Ishikawa (cell line): ENCODE results near the gene RALA.

Experiments used
- CEBPB ChIP-seq: IDR thresholded peaks from 2 replicates; pipeline ENCODE4 v1.6.1; 2012
- CREB1 ChIP-seq: IDR thresholded peaks from 2 replicates; pipeline ENCODE4 v1.6.1; 2012; ENCODE audit warnings: low read depth
- EGR1 ChIP-seq: IDR thresholded peaks from 2 replicates; pipeline ENCODE4 v1.6.1; 2012
- EP300 ChIP-seq: IDR thresholded peaks from 2 replicates; pipeline ENCODE4 v1.6.1; 2012; ENCODE audit warnings: borderline replicate concordance
- FOXM1 ChIP-seq: IDR thresholded peaks from 2 replicates; pipeline ENCODE4 v1.6.1; 2012; ENCODE audit warnings: low read depth, borderline replicate concordance
- NFIC ChIP-seq: IDR thresholded peaks from 2 replicates; pipeline ENCODE4 v1.6.1; 2012
- RAD21 ChIP-seq: IDR thresholded peaks from 2 replicates; pipeline ENCODE4 v1.6.1; 2012; ENCODE audit warnings: low read depth
- TAF1 ChIP-seq: IDR thresholded peaks from 2 replicates; pipeline ENCODE4 v1.6.1; 2012; ENCODE audit warnings: low read depth, mild to moderate bottlenecking
- TCF12 ChIP-seq: IDR thresholded peaks from 2 replicates; pipeline ENCODE4 v1.6.1; 2012; ENCODE audit warnings: low read depth
- TEAD4 ChIP-seq: IDR thresholded peaks from 2 replicates; pipeline ENCODE4 v1.6.1; 2012
- YY1 ChIP-seq: IDR thresholded peaks from 2 replicates; pipeline ENCODE4 v1.6.1; 2012; ENCODE audit warnings: low read depth
- ZBTB7A ChIP-seq: IDR thresholded peaks from 2 replicates; pipeline ENCODE4 v1.6.1; 2012; ENCODE audit warnings: low read depth
- TF ChIP-seq, protein P1 (sequence below): IDR thresholded peaks from 2 replicates; pipeline ENCODE4 v1.6.1; 2012; ENCODE audit warnings: low read depth, mild to moderate bottlenecking
- TF ChIP-seq, protein P2 (sequence below): IDR thresholded peaks from 2 replicates; pipeline ENCODE4 v1.6.1; 2012
- TF ChIP-seq, protein P3 (sequence below): IDR thresholded peaks from 2 replicates; pipeline ENCODE4 v1.6.1; 2012

The RALA gene

DNA sequence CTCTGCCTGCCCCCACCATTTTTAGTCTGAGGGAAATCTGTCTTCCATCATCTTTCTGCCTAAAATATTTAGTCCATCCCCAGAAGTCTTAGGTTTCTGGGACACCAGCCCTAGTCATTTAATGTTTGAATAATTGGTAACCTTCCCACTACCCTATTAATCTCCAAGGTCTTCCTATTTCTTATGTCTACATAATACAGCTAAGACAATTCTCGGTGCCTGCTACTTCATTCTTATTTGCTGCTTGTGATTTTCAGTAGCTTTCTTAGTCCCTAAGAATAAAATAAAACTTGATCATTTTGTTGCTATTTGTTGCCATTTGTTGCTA lies 11.1 kb downstream of the RALA start:
- TF ChIP-seq, protein P1, sequence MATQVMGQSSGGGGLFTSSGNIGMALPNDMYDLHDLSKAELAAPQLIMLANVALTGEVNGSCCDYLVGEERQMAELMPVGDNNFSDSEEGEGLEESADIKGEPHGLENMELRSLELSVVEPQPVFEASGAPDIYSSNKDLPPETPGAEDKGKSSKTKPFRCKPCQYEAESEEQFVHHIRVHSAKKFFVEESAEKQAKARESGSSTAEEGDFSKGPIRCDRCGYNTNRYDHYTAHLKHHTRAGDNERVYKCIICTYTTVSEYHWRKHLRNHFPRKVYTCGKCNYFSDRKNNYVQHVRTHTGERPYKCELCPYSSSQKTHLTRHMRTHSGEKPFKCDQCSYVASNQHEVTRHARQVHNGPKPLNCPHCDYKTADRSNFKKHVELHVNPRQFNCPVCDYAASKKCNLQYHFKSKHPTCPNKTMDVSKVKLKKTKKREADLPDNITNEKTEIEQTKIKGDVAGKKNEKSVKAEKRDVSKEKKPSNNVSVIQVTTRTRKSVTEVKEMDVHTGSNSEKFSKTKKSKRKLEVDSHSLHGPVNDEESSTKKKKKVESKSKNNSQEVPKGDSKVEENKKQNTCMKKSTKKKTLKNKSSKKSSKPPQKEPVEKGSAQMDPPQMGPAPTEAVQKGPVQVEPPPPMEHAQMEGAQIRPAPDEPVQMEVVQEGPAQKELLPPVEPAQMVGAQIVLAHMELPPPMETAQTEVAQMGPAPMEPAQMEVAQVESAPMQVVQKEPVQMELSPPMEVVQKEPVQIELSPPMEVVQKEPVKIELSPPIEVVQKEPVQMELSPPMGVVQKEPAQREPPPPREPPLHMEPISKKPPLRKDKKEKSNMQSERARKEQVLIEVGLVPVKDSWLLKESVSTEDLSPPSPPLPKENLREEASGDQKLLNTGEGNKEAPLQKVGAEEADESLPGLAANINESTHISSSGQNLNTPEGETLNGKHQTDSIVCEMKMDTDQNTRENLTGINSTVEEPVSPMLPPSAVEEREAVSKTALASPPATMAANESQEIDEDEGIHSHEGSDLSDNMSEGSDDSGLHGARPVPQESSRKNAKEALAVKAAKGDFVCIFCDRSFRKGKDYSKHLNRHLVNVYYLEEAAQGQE, result no peak

DNA sequence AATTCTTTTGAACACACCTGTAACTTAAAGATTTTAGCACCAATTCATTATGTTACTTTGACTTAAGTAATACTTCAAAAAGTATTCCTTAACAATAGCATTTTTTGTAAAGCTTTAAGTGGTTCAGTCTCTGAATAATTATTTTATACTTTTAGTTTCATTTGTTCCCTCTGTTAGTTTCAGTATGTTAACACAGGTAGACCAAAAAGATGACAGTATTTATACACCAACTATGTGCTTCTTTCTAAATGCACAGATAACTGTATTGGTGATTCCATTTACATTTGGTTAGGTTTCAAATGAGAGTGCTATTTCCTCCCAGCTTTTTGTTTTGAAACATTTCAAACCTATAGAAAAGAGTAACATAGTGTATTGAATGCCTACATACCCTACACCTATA lies 14.0 kb downstream of the RALA start:
- no peak for TF ChIP-seq NFIC

DNA sequence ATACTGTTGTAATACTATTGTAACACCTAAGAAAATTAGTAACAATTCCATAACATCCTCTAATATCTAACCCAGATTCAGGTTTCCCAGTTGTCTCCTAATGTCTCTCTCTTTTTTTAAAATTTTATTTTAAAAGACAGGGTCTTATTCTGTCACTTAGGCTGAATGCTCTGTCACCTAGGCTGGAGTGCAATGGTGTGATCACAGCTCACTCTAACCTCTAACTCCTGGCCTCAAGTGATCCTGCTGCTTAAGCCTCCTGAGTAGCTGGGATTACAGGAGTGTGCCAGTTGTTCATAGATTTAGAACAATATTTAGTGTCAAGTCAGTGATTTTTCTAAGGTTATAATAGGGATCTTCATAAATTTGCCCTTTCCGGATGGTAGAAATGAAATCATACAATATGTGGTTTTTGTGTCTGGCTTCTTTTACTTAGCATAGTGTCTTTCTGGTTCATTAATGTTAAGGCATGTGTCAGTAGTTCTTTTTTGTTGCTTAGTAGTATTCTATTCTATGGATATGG lies 14.7 kb downstream of the RALA start:
- no peak for TF ChIP-seq ZBTB7A
- TF ChIP-seq NFIC, result no peak
- TF ChIP-seq RAD21, result no peak
- TF ChIP-seq YY1, result no peak
- no peak for TF ChIP-seq EGR1
- TF ChIP-seq, protein P1, result no peak
- no peak for TF ChIP-seq TAF1
- TF ChIP-seq TCF12, result no peak
- TF ChIP-seq TEAD4, result no peak
- TF ChIP-seq, protein P2, sequence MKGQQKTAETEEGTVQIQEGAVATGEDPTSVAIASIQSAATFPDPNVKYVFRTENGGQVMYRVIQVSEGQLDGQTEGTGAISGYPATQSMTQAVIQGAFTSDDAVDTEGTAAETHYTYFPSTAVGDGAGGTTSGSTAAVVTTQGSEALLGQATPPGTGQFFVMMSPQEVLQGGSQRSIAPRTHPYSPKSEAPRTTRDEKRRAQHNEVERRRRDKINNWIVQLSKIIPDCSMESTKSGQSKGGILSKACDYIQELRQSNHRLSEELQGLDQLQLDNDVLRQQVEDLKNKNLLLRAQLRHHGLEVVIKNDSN, result no peak
- no peak for TF ChIP-seq CREB1
- TF ChIP-seq, protein P3, sequence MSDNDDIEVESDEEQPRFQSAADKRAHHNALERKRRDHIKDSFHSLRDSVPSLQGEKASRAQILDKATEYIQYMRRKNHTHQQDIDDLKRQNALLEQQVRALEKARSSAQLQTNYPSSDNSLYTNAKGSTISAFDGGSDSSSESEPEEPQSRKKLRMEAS, result no peak

DNA sequence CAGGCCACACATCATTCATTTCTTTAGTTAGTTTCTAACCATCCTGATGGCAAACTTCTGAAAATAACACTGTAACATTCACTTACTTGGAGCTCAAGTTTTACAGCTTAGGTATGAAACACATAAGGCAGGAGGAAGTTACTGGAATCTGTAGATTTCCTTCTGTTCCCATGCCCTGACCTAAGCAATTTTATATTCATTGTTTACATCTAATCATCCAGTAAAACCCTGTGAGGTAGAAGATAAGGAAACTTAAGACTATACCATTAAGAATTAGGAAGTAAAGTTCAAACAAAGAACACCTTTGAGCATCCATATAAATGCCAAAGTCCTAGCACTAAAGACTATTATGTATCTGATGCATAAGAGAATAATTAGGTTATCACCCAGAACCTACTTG lies 19.5 kb downstream of the RALA start:
- TF ChIP-seq EP300 (no peak), YY1 (no peak), FOXM1 (no peak), NFIC (no peak), ZBTB7A (no peak)

DNA sequence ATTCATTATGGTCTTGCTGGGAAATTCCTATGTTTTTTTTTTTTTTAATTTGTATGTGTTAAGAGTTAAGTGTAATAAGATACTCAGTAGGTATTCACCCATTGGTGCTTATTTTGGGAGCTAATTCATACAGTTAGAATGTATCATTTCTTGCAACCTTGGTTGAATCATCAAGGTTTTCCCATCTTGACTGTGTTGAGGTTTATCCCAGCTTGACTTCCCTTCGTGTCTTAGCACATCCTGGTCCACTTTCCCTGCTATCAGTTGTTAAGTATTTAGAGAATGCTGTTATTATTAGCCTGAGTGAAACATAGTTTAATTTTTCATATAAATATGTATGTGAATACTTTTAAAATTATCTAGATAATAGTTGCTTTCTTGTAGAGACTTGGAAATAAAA lies 20.8 kb downstream of the RALA start:
- TF ChIP-seq CEBPB, result no peak
- no peak for TF ChIP-seq EGR1
- TF ChIP-seq ZBTB7A, result no peak
- TF ChIP-seq TCF12, result no peak
- TF ChIP-seq FOXM1, result no peak
- TF ChIP-seq, protein P2, result no peak
- TF ChIP-seq, protein P1, result no peak
- TF ChIP-seq TEAD4, result no peak
- no peak for TF ChIP-seq NFIC
- TF ChIP-seq YY1, result no peak
- TF ChIP-seq, protein P3, result no peak
- no peak for TF ChIP-seq EP300
- TF ChIP-seq CREB1, result no peak
- no peak for TF ChIP-seq TAF1
- TF ChIP-seq RAD21, result no peak
